22Rv1 (cell line): ENCODE measurements around the gene PSIP1.
A peak's percentile ranks its signal among the peaks of the same experiment; 100 is the strongest.

Experiments used
- H3K27ac ChIP-seq: fragments of 450-650 bp; 2 replicates; pipeline ENCODE4 v1.5.1; 2017
- ZFX ChIP-seq: fragments of 450-650 bp; IDR thresholded peaks from 2 replicates; pipeline ENCODE4 v1.6.1; 2017; ENCODE audit warnings: antibody characterized with exemption, borderline replicate concordance
- TF ChIP-seq, protein P1 (sequence below): fragments of 450-650 bp; IDR thresholded peaks from 2 replicates; pipeline ENCODE4 v1.5.1; 2017; ENCODE audit warnings: mild to moderate bottlenecking

Gene PSIP1

DNA sequence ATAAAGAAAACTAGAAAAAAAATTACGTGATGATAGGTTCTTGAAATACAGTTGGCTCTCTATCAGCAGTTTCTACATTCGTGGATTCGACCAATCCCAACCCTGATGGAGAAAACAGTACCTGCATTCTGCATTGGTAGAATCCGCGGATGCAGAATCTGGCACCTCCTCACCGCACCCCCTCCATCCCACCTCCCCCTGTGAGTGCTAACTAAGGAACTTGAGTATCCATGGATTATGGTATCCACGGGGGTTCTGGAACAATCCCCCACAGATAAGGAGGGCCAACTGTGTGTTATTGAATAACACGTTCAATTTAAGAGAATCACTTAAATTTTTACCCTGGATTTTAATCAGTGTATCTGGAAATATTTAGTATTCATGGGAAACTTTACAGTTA, 10.5 kb upstream of the PSIP1 start:
- H3K27ac ChIP-seq: no peak overlapping the region
- TF ChIP-seq ZFX: no peak
- TF ChIP-seq, protein P1, sequence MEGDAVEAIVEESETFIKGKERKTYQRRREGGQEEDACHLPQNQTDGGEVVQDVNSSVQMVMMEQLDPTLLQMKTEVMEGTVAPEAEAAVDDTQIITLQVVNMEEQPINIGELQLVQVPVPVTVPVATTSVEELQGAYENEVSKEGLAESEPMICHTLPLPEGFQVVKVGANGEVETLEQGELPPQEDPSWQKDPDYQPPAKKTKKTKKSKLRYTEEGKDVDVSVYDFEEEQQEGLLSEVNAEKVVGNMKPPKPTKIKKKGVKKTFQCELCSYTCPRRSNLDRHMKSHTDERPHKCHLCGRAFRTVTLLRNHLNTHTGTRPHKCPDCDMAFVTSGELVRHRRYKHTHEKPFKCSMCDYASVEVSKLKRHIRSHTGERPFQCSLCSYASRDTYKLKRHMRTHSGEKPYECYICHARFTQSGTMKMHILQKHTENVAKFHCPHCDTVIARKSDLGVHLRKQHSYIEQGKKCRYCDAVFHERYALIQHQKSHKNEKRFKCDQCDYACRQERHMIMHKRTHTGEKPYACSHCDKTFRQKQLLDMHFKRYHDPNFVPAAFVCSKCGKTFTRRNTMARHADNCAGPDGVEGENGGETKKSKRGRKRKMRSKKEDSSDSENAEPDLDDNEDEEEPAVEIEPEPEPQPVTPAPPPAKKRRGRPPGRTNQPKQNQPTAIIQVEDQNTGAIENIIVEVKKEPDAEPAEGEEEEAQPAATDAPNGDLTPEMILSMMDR: no peak

DNA sequence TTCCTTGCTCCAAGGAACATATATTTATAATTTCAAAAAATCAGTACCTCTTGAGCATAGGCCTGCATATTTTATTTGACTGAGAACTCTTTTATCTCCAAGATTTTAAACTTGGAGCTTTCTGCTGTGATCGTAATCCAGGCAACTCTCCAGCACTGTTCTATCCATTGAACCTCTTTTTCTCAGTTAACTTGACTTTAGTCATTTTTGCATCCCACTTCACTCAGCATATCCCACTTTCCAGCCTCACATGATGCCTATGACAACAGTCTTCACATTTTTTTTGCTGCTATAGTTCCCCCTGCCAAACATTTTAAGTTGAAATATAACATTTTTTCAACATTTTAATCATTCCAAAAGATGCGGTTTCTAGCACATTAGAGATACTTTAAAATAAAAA, 9.1 kb upstream of the PSIP1 start:
- no peak overlapping the region for H3K27ac ChIP-seq
- TF ChIP-seq, protein P1: no peak
- no peak for TF ChIP-seq ZFX

DNA sequence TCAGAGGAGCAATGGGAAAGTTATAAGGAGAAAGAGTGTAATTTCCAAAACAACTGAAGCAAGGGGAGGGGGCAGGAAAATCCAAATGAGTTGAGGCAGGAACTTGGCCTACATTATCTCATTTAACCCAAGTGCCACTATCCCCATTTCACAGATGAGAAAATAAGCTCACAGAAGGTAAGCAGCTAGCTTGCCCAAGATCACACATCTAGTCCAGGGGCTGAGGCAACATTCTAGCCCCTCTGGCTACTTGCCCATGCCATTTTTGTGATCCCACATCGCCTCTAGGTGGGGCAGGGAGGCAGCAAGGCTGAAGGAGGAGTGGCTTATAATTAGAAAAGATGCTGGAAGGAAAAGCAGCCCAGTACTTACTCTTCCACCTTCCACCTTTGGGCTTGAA, 2.6 kb upstream of the PSIP1 start:
- no peak overlapping the region for H3K27ac ChIP-seq

DNA sequence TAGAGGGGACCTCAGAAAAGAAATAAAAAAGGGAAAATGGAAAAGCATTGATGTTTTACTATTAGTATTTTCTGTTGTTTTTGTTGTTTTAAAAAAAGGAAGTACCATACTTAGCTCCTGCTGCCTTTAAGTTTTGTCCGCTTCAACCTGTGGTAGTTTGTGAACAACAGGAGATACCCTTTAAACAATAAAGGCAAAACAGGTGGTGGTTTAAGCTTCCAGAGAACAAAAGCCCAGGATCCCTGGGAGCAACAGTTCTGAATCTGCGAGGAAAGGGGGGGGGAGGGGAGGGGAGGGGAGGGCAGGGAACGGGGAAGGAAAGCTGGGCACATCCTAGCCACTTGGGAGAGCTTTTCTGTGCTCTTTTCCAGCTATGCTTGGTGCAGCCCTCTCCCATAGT, 2.1 kb upstream of the PSIP1 start:
- no peak overlapping the region for H3K27ac ChIP-seq
- TF ChIP-seq, protein P1: no peak
- no peak for TF ChIP-seq ZFX

More for the DNA sequence above, 2.6 kb upstream of the PSIP1 start:
- TF ChIP-seq, protein P1: peak; percentile 26
- TF ChIP-seq ZFX: no peak

DNA sequence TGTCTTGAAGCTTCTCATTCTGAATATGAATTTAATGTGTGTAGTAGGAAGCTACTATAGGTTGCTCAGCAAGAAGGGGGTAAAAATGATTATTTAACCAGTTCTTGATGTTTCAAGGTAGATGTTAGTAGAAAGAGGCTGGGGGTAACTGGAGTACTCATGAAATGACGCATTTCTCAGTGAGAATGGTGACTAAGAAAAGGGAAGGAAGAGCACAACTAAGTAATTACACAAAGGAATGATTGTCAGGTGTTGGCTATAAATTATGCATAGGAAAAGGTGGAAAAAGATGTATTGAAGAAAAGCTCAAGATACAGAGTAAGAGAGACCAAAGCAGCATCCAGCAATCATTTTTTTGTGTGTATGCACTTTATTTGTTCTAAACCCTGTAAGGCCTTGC, 1.4 kb upstream of the PSIP1 start:
- TF ChIP-seq ZFX: no peak
- TF ChIP-seq, protein P1: no peak
- H3K27ac ChIP-seq: no peak overlapping the region

DNA sequence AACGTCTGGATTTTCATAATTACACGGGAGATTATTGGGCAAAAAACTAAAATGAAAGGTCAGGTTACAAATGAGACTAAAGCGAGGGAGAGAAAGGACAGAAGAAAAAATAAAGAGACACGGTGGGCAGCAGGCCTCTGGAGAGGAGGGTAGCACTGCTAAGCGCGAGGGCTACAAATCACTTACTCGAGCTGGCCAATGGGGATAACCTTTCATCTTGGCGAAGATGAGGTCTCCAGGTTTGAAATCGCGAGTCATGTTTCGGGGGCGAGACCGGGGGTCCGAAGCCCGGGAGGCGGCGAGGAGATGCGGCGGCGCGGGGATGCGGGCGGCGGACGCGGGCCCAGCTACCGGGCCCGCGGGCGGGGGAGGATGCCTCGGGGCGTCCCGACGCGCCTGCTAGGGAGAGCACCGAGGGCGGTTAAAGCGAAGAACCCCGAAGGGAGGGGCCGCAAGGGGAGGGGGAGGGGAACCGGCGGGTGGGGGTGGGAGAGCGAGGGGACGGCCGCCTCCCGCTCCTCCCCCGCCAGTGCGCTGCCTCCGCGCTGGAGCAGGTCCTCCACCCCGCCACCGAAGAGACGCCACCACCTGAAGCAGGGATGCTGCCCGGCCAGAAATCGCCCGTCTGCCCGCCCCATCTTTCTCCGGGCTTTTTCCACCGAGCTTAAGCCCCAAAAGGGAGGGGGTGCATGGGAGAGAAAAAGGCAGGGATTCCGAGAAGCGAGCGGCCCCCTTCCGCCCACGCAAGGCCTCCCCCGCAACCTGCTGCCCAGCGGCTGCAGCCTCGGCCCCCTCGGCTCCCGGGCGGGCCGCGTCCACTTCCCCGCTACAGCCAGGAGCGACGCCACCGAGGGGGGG, 610 bp downstream of the PSIP1 start:
- TF ChIP-seq, protein P1: 0 out of 2 replicates have a peak, but pooled peaks have one; percentile 8
- TF ChIP-seq ZFX: no peak
- H3K27ac ChIP-seq: peak overlapping the region; percentile 87

DNA sequence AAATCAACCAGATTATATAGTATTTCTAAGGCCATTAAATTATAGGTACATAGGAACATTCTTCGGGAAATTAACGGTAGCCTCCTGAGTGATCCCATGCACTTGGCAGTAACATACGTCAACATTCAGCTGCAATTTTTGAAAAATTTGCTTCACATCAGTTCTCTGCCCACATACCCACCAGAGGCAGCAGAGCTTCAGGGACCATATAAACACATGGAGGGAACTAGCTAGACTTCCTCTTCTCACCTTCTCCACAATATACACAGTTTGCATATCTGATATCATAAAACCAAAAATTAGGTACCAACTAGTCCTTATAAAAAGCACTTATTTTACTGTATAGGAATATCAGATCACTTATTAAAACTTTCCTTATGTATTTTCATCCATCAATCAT, 4.8 kb downstream of the PSIP1 start:
- no peak overlapping the region for H3K27ac ChIP-seq
- TF ChIP-seq, protein P1: no peak
- no peak for TF ChIP-seq ZFX
